Ammon's horn (tissue), 1 donor: ENCODE results near the gene SLC25A26.

Experiments
- DNase-seq: peaks from one replicate; pipeline ENCODE4 v3.0.0-alpha.2; 2016; ENCODE audit warnings: low spot score

Gene SLC25A26

GRCh38 chr3:66326340-66326739 lies 105.5 kb downstream of the SLC25A26 start:
- DNase-seq = no peak

GRCh38 chr3:66335671-66336070 lies 114.9 kb downstream of the SLC25A26 start:
- DNase-seq = no peak

- DNase-seq = no peak
Observed at GRCh38 chr3:66336333-66336766, 115.5 kb downstream of the SLC25A26 start.

GRCh38 chr3:66338927-66339326 lies 118.1 kb downstream of the SLC25A26 start:
- DNase-seq = no peak

DNA sequence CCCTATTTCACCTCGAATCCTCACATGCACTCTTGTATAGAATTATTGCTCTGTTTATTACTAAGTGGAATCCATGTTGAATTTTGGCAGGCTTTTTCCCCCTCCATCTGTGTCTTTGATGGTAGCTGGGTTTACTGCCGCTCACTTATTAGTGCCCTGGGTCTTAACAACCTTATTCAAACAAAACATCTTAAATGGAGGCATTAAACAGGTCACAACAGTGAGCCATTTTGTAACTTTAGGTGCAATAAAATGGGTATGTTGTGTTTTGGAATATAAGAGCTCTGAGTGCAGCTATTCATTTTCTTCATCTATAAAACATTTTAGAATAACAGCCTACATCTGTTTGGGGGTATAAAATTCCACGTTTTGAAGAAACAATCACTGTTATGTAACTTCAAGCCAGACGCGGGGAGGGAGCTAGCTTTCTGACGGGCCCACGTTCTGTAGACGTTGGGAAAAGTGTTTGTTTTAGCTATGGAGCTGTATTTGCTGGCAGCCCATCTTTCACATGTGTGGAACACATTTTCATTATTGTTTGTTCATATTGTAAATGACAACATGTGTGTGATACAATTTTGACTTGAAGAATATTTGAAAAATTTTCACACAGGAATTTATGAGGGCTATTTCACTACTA lies 122.0 kb downstream of the SLC25A26 start:
- DNase-seq = no peak

DNA sequence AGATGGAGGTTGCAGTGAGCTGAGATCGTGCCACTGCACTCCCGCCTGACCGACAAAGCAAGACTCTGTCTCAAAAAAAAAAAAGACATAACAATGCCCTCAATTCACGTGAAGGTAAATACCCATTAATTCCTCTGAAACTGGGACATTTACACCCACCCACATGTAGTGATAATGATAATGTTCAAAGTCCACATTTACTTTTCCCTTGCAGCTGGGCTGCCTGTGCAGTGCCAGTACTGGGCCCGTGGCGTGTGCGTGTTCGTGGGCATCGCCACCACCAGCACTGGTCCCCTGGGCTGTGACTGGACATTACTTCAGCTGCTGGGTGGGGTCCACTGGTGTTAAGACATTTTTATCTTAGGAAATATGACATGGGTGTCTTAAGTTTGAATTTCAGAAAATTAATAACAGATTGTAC lies 123.6 kb downstream of the SLC25A26 start:
- DNase-seq = no peak

- DNase-seq = no peak
Observed at GRCh38 chr3:66344848-66345578, 124.2 kb downstream of the SLC25A26 start.

- peak; percentile 88 for DNase-seq
Observed at GRCh38 chr3:66348704-66349103, 127.9 kb downstream of the SLC25A26 start.

- DNase-seq = no peak
Observed at GRCh38 chr3:66350601-66351000, 129.8 kb downstream of the SLC25A26 start.

DNA sequence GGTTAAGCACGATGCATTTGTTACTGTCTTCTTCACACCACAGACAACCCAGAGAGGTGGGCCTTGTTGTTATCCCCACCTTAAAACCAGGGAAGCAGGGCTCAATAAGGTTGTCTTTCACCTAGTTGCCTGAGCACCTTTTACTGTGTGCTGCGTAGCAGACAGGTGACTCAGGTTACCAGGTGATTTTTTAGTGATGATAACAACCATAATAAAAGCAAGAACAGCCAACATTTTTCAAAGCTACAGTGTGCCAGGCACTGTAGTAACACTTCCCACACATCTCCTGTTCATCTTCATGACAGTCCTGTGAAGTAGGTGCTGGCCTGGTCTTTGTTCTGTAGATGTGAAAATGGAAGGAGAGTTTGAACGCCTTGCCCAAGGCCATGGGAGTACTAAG lies 132.2 kb downstream of the SLC25A26 start:
- DNase-seq = no peak

DNA sequence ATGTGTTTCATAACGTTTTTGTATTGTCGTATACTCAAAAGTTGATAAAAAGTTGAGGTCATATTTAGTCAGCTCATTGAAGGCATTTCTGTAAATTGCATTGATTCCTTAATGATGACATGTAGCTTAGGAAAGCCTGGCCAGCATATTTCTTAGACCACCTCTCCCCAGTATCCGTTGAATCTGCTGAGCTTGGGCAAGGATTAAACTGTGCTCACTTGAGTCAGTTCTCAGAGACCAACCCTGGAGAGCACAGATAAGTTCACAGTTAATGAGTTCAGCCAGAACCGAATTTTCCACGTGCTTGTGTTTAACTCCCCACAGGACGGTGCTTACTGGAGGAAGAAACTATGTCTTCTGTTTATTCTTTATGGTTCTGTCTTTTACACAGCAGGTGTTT lies 132.7 kb downstream of the SLC25A26 start:
- DNase-seq = no peak

DNA sequence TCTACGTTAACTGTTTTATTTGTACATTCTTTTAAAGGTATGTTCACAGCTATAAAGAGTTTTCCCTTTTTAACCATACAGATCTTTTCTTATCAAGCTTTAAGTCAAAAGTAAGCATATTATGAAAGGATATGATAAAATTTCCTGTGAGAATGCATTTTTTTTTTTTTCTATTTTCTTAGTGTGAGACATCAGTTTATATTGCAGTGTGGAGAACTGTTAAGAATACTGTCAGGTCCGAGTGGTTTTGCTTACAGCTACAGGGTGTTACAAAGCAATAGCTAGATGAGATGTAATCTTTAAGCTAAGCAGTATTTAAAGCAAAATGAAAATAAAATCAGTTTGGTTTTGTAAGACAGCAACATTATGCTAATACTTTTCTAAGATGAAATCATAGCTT lies 133.2 kb downstream of the SLC25A26 start:
- no peak for DNase-seq

DNA sequence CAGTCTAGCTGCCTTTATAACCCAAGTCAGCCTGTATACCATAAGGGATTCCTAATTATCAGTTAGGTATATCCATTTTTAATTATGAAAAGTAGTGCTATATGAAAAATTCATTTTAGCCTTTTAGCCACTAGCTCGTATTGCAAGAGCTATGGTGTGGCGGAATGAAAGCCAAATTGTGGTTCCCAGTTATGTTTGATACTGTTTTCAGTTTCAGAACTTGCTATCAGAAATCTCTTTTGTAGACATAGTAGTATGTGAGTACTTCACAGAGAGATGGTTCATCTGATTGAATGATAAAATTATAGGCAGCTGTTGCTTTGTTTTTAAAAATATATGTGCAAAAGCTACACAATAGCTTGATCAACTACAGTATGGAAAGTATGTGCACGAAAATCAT lies 134.6 kb downstream of the SLC25A26 start:
- no peak for DNase-seq

DNA sequence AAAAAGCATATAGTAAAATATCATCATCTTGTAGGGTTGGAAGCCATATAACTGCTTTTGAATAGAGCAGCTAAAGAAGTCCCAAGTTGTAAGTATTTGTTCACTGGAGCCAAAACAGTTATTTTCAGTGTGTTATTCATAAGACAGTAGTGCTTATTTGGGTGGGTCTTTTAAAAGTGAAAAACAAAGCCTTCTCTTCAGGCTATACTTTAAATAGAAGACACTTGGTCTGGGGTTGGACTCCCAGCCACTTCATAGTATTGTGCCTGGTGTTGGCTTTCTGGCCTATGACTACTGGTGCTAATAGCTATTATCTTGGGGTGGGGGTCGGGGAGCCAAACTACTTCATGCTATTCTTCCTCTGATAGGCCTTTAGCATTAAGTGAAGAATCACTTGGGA lies 135.2 kb downstream of the SLC25A26 start:
- no peak for DNase-seq

DNA sequence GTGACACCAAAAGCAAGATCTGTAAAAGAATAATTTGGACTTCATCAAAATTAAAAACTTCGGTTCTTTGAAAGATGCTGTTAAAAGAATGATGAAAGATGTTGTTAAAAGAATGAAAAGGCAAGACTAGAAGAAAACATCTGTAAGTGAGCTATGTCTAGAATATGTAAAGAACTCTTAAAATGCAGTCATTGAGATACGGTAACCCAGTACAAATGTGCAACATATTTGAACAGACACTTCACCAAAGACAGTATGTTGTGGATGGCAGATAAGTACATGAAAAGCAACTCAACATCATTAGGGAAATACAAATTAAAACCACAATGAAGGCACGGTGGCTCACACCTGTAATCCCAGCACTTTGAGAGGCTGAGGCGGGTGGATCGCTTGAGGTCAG lies 140.6 kb downstream of the SLC25A26 start:
- DNase-seq = no peak

DNA sequence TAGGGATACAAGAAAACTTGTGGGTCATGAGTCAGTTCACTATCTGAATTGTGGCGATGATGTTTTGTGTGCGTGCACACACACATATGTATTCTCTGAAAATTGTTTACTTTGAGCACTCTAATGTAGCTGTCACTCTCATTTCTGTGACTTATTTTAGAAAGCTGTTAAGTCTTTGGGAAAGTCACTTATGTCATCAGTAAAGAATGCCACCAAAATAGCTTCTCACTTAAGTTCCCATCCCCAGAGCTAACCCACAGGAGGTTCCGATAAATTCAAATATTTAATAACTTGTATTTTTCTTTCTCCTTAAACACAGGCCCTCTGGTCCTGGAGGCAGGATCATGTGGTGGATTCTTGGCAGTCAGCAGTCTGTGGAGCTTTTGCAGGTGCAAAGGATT lies 141.7 kb downstream of the SLC25A26 start:
- no peak for DNase-seq

GRCh38 chr3:66363148-66363547 lies 142.3 kb downstream of the SLC25A26 start:
- DNase-seq = no peak

- DNase-seq = no peak
Observed at GRCh38 chr3:66365080-66365479, 144.3 kb downstream of the SLC25A26 start.

GRCh38 chr3:66366747-66367146 lies 145.9 kb downstream of the SLC25A26 start:
- no peak for DNase-seq

- DNase-seq = no peak
Observed at GRCh38 chr3:66367979-66368378, 147.2 kb downstream of the SLC25A26 start.

GRCh38 chr3:66370179-66370578 lies 149.4 kb downstream of the SLC25A26 start:
- no peak for DNase-seq

DNA sequence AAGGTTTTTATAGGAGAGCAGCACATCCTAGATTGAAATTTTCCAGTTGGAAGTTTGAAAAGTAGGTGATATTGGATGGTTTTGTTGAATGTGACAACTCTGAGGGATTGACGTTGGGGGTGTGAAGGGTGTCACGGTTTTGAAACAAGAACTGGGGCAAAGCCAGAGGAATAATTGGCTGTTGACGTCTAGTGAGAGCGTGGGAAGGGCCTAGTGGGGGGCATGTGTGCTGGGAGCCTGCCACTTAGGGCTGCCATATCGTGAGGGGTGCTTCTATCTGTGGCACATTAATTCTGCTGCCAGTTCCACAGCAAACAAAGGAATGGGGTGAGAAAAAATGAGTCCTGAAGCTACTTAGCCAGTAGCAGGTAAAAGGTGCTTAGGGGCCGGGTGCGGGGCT lies 150.6 kb downstream of the SLC25A26 start:
- DNase-seq = no peak

DNA sequence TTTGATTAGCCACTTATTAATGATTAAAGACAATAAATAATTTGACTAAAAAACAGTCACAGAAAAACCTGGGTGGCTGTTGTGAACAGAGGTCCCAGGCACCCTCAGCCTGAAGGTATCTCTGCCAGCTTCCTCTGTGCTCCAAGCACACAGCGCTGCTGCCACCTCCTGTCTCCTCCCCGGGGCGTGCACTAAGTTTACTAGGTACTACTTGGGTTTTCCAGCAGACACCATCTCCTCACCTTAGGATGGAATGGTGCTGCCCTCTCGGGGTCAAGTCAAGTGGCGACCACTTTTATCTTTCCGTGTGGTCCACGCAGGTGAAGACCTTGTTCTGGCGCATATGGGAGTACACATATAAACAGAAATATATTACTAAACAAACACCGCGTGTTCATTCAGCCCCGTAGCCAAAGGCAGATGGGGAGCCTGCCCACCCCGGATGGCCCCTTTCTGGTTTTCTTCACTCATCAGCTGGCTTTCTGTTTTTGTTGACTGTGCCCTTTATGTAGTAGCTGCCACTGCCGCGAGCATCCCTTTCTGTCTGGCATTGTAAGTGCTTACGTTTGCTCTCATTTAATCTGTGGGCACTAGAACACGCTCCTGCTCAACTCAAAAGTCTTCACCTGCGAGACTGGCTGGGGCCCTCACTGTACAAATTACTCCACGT lies 152.0 kb downstream of the SLC25A26 start:
- peak; percentile 72 for DNase-seq
